Stimulated activated CD8-positive, alpha-beta memory T cell treated with anti-CD3 and anti-CD28 coated beads, Interleukin-4, amount 100 ng/mL, for 24 hours (primary cell): ENCODE results near the gene ACYP2.
"Not testable (repeated sequence)": the region's sequence is repeated elsewhere in the genome, so short reads cannot be mapped to it uniquely, and the experiment has no call there.

ENCODE experiments used
- DNase-seq: peaks from one replicate; pipeline ENCODE4 v3.0.0-alpha.2; 2020; ENCODE audit warnings: low read depth

The ACYP2 gene

DNA sequence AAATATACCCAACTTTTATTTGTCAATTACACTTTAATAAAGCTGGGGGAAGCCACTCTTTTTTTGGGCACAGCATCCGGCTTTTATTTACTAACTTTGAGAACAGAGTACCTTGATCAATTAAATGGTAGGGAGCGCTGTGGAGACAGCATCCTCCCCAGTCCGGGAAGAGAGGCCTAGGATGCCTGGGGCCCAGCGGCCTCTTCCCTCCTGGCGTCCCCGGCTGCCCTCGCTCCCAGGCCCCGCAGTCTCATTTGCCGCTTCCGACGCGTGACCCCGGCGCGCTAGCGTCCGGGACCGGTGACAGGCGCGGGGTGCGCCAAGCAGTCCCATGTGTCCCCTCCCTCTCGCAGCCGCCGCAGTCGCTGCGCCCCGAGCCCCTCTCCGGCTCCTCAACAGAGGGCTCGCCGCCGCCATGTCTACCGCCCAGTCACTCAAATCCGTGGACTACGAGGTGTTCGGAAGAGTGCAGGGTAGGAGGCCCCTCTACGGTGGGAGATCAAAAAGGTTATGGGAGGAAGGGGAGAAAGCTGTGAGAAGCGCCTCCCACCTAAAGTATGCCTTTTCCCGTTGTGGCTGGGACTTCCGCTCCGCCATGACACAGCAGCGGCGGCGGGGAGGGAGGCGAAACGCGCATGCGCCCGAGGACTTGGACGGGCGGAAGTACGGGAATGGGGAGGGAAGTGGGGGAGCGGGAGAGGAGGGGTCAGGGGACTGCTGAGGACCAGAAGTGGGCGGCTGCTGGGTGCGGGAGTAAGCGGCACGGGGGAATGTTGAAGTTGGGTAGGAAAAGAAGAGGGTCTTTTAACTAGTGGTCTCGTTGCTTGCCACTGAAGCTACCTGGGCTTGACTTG, at the start of gene ACYP2:
ACYP2 (plus strand) TSS at position 332 of the 854 bp plus-strand sequence.
- DNase-seq: peak; percentile 92

DNA sequence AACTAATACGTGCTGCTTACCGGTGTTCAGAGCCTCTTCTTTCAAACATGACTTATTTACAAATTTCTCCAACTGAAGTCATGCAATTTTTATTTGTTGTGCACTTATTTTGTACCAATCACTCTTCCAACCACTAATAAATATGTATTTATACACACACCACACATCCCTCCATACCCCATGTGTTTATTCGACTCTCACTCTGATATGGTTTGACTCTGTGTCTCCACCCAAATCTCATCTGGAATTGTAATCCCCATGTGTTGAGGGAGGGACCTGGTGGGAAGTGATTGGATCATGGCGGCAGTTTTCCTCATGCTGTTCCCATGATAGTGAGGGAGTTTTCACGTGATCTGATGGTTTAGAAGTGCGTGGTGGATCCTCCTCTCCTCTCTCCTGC, 49.5 kb upstream of the ACYP2 start:
- no peak for DNase-seq

DNA sequence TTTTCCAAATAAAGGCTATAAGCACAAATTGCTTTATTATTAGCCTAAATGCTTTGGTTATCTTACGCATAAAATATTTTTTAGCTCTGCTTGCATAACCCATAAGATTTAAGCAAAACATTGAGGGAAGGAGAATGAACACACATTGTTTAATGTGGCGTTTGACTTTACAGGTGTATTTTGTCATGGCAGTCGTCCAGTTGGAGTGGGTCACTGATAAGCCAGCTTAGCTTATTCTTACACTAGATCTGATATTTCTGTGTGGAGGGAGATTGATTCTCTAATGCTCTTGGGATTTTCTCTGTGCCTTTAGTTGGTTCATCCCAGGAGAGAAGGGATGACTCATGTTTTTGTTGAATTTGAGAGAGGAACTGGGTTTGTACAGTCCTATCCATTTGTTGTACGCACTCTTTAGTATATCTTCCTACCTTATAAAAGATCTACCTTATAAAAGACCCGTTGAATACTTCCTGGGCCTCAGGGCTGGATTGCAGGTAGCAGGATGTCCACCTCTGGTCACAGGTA, 47.5 kb upstream of the ACYP2 start:
- no peak for DNase-seq

DNA sequence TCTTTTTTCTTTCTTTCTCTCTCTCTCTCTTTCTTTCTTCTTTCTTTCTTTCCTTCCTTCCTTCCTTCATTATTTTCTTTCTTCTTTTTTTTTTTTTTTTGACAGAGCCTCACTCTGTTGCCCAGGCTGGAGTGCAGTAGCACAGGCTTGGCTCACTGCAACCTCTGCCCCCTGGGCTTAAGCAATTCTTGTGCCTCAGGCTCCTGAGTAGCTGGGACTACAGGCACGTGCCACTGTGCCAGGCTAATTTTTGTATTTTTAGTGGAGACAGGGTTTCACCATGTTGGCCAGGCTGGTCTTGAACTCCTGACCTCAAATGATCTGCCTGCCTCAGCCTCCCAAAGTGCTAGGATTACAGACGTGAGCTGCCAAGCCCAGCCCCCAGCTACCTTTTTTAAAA, 42.9 kb upstream of the ACYP2 start:
- DNase-seq: not testable (repeated sequence)

DNA sequence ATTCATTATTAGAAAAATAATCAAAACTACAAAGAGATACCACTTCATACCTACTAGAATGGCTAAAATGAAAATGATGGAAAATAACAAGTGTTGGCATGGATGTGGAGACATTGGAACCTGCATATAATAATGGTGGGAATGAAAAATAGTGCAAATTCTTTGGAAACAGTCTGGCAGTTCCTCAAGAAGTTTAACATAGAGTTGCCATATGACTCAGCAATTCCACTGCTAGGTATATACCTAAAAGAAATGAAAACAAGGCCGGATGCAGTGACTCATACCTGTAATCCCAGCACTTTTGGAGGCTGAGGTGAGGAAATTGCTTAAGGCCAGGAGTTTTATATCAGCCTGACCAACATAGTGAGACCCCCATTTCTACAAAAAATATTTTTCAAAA, 41.6 kb upstream of the ACYP2 start:
- no peak for DNase-seq

DNA sequence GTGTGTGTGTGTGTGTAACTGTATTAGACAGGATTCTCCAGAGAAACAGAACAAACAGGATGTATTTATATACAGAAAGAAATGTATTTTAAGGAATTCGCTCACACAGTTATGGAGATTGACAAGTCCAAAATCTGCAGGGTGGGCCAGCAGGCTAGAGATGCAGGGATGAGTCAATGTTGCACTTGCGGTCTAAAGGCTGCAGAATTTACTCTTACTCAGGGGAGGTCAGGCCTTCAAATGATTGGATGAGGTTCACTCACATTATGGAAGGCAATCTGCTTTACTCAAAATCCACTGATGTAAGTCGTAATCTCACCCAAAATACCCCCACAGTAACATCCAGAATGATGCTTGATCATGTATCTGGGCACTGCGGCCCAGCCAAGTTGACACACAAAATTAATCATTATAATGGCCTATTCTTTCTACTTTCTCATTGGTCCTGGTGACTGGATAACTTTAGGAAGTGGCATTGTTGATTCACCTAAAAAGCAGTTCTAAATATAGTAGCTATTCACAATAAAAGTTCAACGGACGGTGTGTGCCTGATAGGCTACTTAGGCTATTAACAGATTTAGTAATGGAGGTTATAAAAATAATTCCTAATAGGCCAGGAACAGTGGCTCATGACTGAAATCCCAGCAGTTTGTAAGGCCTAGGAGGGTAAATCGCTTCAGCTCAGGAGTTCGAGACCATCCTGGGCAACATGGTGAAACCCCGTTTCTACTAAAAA, 40.6 kb upstream of the ACYP2 start:
- no peak for DNase-seq

DNA sequence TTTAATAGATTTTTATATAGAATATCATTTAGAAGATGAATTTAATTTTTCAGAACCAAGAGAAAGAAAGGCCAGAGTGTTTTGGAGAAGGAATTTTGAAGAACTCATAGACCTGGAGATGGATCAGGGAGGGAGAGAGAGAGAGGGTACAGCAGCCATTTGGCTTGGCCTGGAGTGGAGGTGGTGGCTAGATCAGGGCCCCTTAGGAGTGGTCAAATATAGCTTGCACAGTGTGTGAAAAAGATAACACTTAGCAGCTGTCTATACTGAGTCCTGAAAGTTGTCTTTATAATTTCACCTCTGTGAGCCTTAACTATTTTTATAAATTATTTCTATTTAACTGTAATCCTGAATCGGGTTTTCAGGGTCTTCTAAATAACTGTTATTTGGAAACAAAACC, 38.8 kb upstream of the ACYP2 start:
- DNase-seq: no peak

DNA sequence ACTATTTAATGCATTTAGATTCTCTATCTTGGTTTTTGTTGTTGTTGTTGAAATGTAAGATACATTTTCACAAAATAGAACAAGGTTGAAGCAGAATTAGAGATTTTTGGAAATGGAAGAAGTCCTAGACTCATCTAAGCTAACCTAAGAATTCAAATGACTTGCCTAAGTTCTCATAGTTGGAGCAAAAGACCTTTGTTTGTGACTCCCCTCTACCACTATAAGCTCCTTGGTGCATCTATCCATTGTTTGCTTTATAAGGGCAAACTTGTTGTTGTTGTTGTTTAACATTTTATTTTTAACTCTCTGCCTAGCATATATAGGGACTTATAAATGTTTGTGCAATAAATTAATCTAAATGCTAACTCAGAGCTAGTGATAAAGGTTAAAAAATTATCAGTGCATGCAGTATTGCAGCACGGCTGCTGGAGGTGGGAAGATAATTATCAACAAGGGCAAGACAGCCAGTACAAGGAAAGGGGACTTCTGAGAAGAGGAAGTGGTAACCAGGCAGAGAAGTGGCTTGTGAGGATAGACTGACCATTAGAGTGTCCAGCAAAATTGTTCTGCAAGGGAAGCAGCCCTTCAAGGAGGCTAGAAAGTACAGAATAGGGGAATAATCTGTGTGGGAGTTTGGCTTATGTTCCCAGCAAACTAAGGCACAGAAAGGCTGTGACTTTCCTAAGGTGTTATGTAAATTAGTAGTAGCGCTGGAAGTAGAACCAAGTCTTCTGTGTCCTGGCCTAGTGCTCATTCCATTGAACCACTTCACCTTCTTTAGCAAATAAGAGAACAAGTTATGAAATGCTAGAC, 38.1 kb upstream of the ACYP2 start:
- no peak for DNase-seq

DNA sequence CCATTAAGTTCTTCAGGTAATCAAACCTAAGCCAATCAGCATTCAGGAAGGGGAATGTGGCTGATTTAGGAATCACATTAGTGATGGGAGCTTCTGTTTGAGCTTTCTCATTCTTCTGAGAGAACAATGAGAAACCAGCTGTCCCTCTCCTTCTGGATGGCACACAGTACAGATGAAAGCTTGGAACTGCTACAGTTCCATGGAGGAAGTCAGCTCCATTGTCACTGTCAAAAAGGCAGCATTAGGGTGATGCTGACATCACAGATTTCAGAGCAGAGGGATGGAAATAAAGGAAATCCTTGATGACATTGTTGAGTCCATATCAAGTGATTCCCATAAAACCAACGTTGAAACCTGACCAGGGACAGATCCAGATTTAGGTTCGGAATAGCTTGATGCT, 36.1 kb upstream of the ACYP2 start:
- no peak for DNase-seq

DNA sequence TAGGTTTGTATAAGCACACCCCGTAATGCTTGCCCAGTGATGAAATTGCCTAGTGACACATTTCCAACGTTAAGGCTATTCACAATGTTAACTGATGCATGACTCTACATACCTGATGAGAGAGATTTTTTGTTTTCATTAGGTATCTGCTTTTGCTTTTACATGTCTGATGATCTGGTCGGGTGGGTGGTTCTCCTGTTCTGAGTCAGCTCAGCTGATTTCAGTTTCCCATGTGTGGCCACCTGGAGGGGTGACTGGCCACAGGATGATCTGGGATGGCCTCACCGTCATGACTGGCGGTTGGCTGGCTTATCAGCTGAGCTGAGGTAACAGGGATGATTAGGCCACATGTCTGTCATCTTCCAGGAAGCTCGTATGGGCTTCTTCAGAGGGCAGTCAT, 33.8 kb upstream of the ACYP2 start:
- DNase-seq: peak; percentile 17

DNA sequence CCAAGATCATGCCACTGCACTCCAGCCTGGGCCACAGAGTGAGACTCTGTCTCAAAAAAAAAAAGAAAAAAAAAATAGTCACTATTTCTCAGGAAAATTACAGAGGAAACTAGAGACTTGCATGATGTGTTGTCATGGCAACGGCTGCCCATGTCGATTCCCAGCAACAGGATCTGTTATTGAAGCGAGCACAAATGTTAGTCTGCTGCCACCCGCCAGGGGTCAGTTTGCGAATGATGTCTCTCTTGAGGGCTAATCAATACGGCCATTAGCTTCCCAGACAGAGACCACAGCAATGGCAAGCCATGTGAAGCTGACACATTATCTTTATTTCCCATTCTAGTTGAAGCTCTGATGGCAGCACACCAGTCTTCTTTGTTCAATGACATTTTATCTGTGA, 32.4 kb upstream of the ACYP2 start:
- no peak for DNase-seq

DNA sequence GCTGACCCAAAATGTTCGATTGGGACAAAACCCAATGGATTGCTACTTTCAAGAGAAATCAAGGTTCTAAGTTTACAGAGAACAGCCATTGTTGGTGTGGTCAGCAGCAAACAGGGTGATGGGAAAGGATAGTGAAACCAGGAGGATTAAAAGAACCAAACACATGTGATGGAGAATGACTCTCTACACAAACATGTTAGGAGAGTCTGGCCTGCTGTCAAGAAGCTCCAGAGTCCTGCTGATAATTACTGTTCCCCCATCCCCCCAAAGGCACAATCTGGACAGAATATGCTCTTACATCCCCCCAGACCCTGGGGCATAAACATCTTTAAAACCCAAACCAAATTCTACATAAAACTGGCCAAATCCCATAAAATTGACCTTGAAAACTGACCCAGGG, 32.0 kb upstream of the ACYP2 start:
- DNase-seq: no peak

DNA sequence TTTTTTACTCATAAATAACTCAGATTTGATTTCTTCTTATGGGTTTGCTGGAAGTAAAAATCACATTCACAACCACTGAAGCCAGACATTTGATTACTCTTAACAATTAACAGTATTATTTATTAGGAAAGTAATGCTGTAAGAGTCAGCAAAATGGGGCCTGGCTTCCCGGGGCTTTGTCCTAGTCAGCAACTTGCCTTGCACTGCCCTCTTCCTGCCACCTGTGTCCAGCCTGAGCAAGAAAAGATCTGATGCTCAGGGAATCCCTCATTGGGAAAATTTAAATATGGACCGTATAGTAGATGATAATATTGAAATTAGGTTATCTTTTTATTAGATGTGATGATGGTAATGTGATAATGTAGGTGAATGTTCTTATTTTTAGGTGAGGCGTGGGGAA, 30.8 kb upstream of the ACYP2 start:
- DNase-seq: no peak

DNA sequence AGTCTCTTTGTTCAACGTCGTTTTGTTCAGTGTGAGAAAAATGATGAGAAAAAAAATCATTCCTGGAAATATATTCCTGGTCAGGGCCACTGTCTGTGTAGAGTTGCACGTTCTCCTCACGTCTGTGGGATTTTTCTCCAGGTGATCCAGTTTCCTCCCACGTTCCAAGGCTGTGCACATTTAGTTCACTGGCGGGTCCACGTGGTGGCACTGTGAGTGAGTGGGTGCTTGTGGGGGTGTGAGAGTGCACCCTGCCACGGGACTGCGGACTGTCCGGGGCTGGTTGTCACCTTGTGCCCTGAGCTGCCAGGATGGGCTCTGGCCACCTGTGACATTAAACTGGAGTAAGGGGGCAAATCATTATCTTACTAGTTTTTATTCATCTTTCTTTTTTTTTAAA, 30.3 kb upstream of the ACYP2 start:
- DNase-seq: no peak

DNA sequence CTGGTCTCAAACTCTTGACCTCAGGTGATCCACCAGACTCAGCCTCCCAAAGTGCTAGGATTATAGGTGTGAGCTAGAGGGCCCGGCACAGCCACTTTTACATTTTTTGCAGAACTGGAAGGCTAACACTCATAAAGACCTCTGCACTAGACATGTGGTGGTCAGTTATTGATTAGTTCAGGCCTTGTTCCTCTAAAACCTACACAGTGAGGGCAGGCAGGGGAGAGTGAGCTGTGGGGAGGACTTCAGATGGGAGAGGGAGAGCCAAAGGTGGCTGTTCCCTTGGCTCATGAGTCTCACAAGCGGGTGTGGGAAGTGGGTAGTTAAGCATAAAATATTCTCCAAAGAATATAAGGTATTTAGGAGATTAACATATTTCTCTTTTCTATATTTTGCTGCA, 29.3 kb upstream of the ACYP2 start:
- no peak for DNase-seq

DNA sequence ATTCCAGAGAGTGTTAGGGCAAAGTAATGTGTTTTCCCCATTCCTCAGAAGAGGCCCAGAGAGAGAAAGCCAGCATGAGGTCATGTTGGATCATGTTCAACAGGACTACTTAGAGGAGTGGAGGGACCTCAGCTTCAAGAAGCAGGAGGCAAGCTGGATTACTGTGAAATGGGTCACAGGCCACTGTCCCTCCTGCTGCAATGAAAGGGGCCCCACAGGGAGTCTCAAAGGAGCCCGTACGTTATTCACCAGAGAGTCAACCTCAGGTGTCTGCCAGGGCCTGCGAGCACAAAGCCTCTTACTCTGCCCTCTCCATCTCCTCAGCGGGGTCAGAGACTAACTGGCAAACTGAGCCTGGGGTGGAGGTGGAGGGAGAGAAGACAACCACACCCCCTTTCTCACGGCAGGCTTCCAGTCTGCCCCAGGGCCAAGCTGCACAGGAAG, 27.2 kb upstream of the ACYP2 start:
- DNase-seq: no peak

DNA sequence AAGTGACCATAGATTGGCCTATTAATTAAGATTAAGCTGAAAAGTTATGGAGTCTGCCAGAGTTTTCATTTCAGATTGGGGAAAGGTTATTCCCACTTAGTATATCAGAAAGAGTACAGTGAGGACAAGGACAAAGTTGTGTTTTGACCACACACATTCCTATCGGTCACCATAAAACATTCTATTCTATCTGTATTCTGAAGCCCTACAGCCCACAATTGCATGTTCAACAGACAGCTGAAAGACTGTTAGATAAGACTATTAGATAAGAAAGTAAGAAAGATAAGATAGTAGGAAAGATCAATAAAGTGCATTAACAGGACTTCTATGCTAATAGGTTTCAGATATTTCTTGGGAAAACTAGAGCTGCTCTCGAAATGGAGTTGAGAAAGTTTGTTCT, 26.7 kb upstream of the ACYP2 start:
- DNase-seq: no peak

DNA sequence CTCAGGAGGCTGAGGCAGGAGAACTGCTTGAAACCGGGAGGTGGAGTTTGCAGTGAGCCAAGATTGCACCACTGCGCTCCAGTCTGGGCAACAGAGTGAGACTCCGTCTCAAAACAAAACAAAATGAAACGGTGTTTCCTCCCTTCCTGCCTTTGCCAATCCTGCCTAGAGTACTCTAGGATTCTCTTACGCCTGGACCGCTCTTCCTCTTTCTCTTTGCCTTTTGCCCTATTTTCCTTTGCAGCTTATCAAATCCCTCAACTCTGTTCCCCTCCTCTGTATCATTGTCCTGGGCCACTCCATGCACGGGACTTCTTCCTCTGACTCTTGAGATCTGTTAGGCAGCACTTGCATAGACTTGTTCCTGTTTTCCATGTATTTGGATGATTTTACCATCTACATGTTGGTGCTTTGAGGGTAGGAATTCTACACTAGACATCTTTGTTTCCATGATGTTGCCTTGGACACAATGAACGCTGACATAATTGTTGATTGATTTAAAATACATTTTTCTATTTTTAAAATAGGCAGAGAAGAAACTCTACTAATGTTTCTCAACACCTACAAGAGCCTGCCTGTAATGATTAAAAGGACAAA, 24.8 kb upstream of the ACYP2 start:
- DNase-seq: no peak

DNA sequence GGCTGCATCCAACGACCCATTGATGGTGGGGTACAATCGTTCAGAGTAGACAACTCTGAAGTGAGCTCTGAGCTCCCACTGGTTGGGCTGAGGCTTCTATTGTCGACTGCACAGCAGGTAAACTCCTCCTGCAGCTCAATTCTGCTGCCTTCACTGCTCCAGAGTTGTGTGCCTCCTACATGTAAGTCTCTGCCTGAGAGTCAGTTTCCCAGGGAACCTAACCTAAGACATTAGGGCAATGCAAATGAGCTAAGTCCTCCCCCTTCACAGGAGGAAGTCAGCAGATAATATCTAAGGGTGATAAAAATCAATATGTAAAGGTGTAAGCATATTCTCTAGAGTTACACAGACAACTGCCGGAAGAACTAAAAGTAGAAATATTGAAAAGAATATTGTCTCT, 22.5 kb upstream of the ACYP2 start:
- DNase-seq: no peak

DNA sequence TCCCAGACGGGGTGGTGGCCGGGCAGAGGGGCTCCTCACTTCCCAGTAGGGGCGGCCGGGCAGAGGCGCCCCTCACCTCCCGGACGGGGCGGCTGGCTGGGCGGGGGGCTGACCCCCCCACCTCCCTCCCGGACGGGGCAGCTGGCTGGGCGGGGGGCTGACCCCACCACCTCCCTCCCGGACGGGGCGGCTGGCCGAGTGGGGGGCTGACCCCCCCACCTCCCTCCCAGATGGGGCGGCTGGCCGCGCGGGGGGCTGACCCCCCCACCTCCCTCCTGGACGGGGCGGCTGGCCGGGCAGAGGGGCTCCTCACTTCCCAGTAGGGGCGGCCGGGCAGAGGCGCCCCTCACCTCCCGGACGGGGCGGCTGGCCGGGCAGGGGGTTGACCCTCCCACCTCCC, 20.0 kb upstream of the ACYP2 start:
- not testable (repeated sequence) for DNase-seq

DNA sequence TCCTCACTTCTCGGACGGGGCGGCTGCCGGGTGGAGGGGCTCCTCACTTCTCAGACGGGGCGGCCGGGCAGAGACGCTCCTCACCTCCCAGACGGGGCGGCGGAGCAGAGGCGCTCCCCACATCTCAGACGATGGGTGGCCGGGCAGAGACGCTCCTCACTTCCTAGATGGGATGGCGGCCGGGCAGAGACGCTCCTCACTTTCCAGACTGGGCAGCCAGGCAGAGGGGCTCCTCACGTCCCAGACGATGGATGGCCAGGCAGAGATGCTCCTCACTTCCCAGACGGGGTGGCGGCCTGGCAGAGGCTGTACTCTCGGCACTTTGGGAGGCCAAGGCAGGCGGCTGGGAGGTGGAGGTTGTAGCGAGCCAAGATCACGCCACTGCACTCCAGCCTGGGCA, 19.3 kb upstream of the ACYP2 start:
- DNase-seq: not testable (repeated sequence)

DNA sequence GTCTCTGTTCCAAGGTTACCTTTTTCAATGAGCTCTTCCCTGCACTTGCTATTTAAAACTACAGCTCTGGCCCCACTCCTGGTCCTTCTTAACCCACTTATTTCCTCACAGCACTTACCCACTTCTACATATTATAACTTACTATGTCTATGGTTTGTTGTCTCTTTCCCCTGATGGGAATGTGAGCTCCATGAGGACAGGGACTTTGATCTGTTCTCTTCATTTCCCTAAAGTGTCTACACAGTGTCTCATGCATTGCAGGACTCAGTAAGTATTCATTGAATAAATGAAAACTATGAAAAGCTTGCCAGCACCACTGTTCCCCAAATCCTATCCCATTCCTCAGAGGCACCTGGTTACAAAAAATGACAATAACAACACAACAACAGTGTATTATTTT, 18.3 kb upstream of the ACYP2 start:
- no peak for DNase-seq
